IMR-90 (cell line): ENCODE data around the gene ATXN1. TPM values are rescaled to one million over a fixed set of nuclear protein-coding genes. Genes with fewer than 3 reads are reported as not detected.

Experiments
- ATAC-seq: fragments of 200-7000 bp; cut with Tn5 transposase; 2 replicates; pipeline ENCODE4 v1.9.1; 2020; ENCODE audit warnings: low read depth, mild to moderate bottlenecking, moderate library complexity
- BruUV-seq: library from RNA; stranded (reverse); fragments of 400-500 nt; replicated peaks from 2 replicates; lab custom pipeline; 2021; lab: Mats Ljungman, UMichigan
- CTCF ChIA-PET: fragments of 300-600 bp; formaldehyde crosslinking; extraction: SDS; loops from one replicate; lab custom pipeline; 2021; ENCODE audit warnings: antibody characterized with exemption; lab: Yijun Ruan, JAX
- POLR2A ChIA-PET: fragments of 300-600 bp; sonication (Branson Sonifier 250); formaldehyde crosslinking; loops from one replicate; lab custom pipeline; 2022; ENCODE audit warnings: antibody characterized with exemption; ENCODE audit not compliant: unreplicated experiment; lab: Charles Lee
- DNase-seq: peaks from one replicate; pipeline ENCODE4 v3.0.0; 2013
- H2AFZ ChIP-seq: replicated peaks from 2 replicates; pipeline ENCODE3; 2013; ENCODE audit warnings: low read length, mild to moderate bottlenecking; ENCODE audit not compliant: poor library complexity
- H2AK5ac ChIP-seq: 2 replicates; pipeline ENCODE4 v1.6.1; 2013; ENCODE audit warnings: low read depth, low read length, inconsistent platforms
- H2AK9ac ChIP-seq: replicated peaks from 2 replicates; pipeline ENCODE3; 2013; ENCODE audit warnings: mild to moderate bottlenecking, low read depth, low read length, moderate library complexity; ENCODE audit not compliant: poor library complexity
- H2BK120ac ChIP-seq: 2 replicates; pipeline ENCODE4 v1.6.1; 2013; ENCODE audit warnings: low read depth, low read length, inconsistent platforms
- H2BK15ac ChIP-seq: 3 replicates; pipeline ENCODE4 v1.6.1; 2013; ENCODE audit warnings: low read depth, low read length, inconsistent platforms
- H2BK20ac ChIP-seq: 2 replicates; pipeline ENCODE4 v1.6.1; 2013; ENCODE audit warnings: low read depth, mild to moderate bottlenecking, inconsistent platforms, low read length, moderate library complexity
- H2BK5ac ChIP-seq: 2 replicates; pipeline ENCODE4 v1.6.1; 2013; ENCODE audit warnings: mild to moderate bottlenecking, low read depth, low read length, inconsistent platforms; ENCODE audit not compliant: poor library complexity, severe bottlenecking
- H3K14ac ChIP-seq: replicated peaks from 2 replicates; pipeline ENCODE4 v1.6.1; 2013; ENCODE audit warnings: low read depth, low read length, inconsistent platforms
- H3K18ac ChIP-seq: 2 replicates; pipeline ENCODE4 v1.6.1; 2013; ENCODE audit warnings: low read depth, low read length, control low read depth
- H3K23ac ChIP-seq: 2 replicates; pipeline ENCODE4 v1.6.1; 2013; ENCODE audit warnings: low read depth, low read length, inconsistent platforms
- H3K27ac ChIP-seq: 2 replicates; pipeline ENCODE4 v1.5.1; 2013; ENCODE audit warnings: mild to moderate bottlenecking, control low read depth, low read length; ENCODE audit not compliant: insufficient read depth
- H3K27me3 ChIP-seq: 2 replicates; pipeline ENCODE4 v1.6.1; 2013; ENCODE audit warnings: low read length; ENCODE audit not compliant: control insufficient read depth, insufficient read depth
- H3K36me3 ChIP-seq: 2 replicates; pipeline ENCODE4 v1.6.1; 2013; ENCODE audit warnings: low read length, mixed read lengths; ENCODE audit not compliant: control insufficient read depth, insufficient read depth
- H3K4ac ChIP-seq: 2 replicates; pipeline ENCODE4 v1.6.1; 2013; ENCODE audit warnings: low read depth, low read length, inconsistent platforms
- H3K4me1 ChIP-seq: 2 replicates; pipeline ENCODE4 v1.6.1; 2013; ENCODE audit warnings: low read length, mixed read lengths; ENCODE audit not compliant: control insufficient read depth, insufficient read depth
- H3K4me2 ChIP-seq: 2 replicates; pipeline ENCODE4 v1.6.1; 2013; ENCODE audit warnings: low read depth, mild to moderate bottlenecking, control low read depth, low read length, moderate library complexity
- H3K4me3 ChIP-seq: 2 replicates; pipeline ENCODE4 v1.5.1; 2013; ENCODE audit warnings: low read depth, mild to moderate bottlenecking, control low read depth, low read length, moderate library complexity; ENCODE audit not compliant: insufficient read depth
- H3K56ac ChIP-seq: 2 replicates; pipeline ENCODE4 v1.6.1; 2013; ENCODE audit warnings: low read length, inconsistent platforms; ENCODE audit not compliant: insufficient read depth; ENCODE audit errors: extremely low read depth
- H3K79me1 ChIP-seq, 2 experiments: 2 replicates each; pipeline ENCODE4 v1.6.1; 2013; ENCODE audit warnings: low read length in 2 of 2, inconsistent platforms in 1 of 2, low read depth in 1 of 2
- H3K9ac ChIP-seq: 2 replicates; pipeline ENCODE4 v1.6.1; 2013; ENCODE audit warnings: low read depth, low read length, control low read depth
- H3K9me1 ChIP-seq: 2 replicates; pipeline ENCODE4 v1.6.1; 2013; ENCODE audit warnings: low read length, inconsistent platforms; ENCODE audit not compliant: insufficient read depth
- H3K9me3 ChIP-seq: 2 replicates; pipeline ENCODE4 v1.6.1; 2013; ENCODE audit warnings: low read length; ENCODE audit not compliant: control insufficient read depth, insufficient read depth
- H4K20me1 ChIP-seq: 2 replicates; pipeline ENCODE4 v1.6.1; 2013; ENCODE audit warnings: low read length, inconsistent platforms; ENCODE audit not compliant: insufficient read depth
- H4K5ac ChIP-seq: 2 replicates; pipeline ENCODE4 v1.6.1; 2013; ENCODE audit warnings: mild to moderate bottlenecking, low read depth, low read length, control low read depth
- H4K8ac ChIP-seq, 2 experiments: 2 replicates each; pipeline ENCODE4 v1.6.1; 2013; ENCODE audit warnings: low read depth in 2 of 2, low read length in 2 of 2, control low read depth in 1 of 2, inconsistent platforms in 1 of 2
- H4K91ac ChIP-seq: 2 replicates; pipeline ENCODE4 v1.6.1; 2013; ENCODE audit warnings: low read depth, low read length, inconsistent platforms; ENCODE audit not compliant: insufficient read depth
- CEBPB ChIP-seq: IDR thresholded peaks from 2 replicates; pipeline ENCODE4 v1.6.1; 2012; ENCODE audit warnings: low read depth, low read length, improper control_type of control experiment
- ELK1 ChIP-seq: fragments of 150-350 bp; IDR thresholded peaks from 2 replicates; pipeline ENCODE4 v1.6.1; 2016; ENCODE audit warnings: low read depth, mild to moderate bottlenecking, low read length, moderate library complexity, borderline replicate concordance
- MAFK ChIP-seq: IDR thresholded peaks from 2 replicates; pipeline ENCODE4 v1.6.1; 2012; ENCODE audit warnings: low read depth, low read length, improper control_type of control experiment
- MXI1 ChIP-seq: IDR thresholded peaks from 2 replicates; pipeline ENCODE4 v1.6.1; 2012; ENCODE audit warnings: low read depth, mild to moderate bottlenecking, low read length, moderate library complexity, borderline replicate concordance
- NFE2L2 ChIP-seq: fragments of 150-350 bp; IDR thresholded peaks from 2 replicates; pipeline ENCODE4 v1.6.1; 2016; ENCODE audit warnings: low read depth, mild to moderate bottlenecking, low read length
- SMC3 ChIP-seq: fragments of 150-350 bp; IDR thresholded peaks from 2 replicates; pipeline ENCODE4 v1.6.1; 2016; ENCODE audit warnings: low read depth, mild to moderate bottlenecking, antibody characterized with exemption, low read length, moderate library complexity
- USF2 ChIP-seq: fragments of 150-350 bp; IDR thresholded peaks from 2 replicates; pipeline ENCODE4 v1.6.1; 2017; ENCODE audit warnings: mild to moderate bottlenecking, antibody characterized with exemption, low read length, low read depth
- WGBS, 2 experiments: methylation state at CpG; one replicate each; pipeline versions ENCODE4 v1.1.5 to v1.1.7; 2013; ENCODE audit warnings: missing lambda C conversion rate in 2 of 2; ENCODE audit not compliant: insufficient read length in 1 of 2; ENCODE audit errors: extremely low coverage in 2 of 2; 5-methylcytosine and 5-hydroxymethylcytosine counted together
- dilution Hi-C: fragments of 300-500 bp; cut with HindIII; formaldehyde crosslinking; loops from one replicate; pipeline ENCODE4 v1.14.3; 2018; ENCODE audit warnings: low sequenced_read_pairs; ENCODE audit not compliant: unreplicated experiment
- in situ Hi-C: fragments of 300-500 bp; cut with MboI; formaldehyde crosslinking; loops from 3 replicates; pipeline ENCODE4 v1.14.3; 2019; ENCODE audit warnings: low sequenced_read_pairs, inconsistent platforms, mixed read lengths
- intact Hi-C: fragments of 100-400 bp; cut with micrococcal nuclease; formaldehyde crosslinking; loops from 2 replicates; pipeline ENCODE4 v1.10.0; 2022
- polyA plus RNA-seq, 3 experiments: library from polyadenylated mRNA; depleted of rRNA; stranded (reverse); fragments of >200 nt; gene quantifications; 2 replicates each; pipeline ENCODE4 v1.2.3, GENCODE V29; 2012; ENCODE audit warnings: low replicate concordance in 1 of 3
- total RNA-seq: library from RNA; depleted of rRNA; stranded (reverse); fragments of >200 nt; gene quantifications from 2 replicates; pipeline ENCODE4 v1.2.3, GENCODE V29; 2012
- TF ChIP-seq, protein P1 (sequence below): conservative IDR thresholded peaks from 2 replicates; pipeline ENCODE4 v1.5.1; 2012; ENCODE audit warnings: mild to moderate bottlenecking, low read depth, low read length, improper control_type of control experiment

The ATXN1 gene
- total and polyA plus RNA-seq, 2 of the 4 experiments (the other 2 are of a cell fraction), result 7.3 to 11.1 TPM

DNA sequence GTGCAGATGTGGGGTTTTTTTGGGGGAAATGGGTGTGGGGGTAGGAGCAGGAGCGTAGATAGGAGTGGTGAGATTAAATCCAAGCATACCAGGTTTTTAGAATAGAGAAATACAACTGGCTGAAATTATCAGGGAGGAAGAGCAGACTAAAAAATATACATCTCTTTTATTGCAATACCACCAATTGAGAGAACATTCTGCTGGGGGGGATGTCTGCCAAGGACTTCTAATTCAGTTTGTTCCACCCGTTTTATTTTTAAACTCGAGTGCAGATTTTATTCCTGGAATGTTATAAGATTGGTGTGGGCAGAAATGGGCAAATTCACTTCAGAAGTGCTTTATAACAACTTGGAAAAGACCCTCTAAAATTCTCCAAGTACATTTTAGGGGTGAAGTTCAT is 330.2 kb downstream of the ATXN1 start:
- H2BK120ac ChIP-seq, result no peak overlapping the region
- no CpG with 5 or more reads among the region's 3 CpGs for WGBS, 2 experiments
- H3K27ac ChIP-seq, result no peak overlapping the region
- no peak overlapping the region for H2BK20ac ChIP-seq
- ChIA-PET POLR2A (no interaction called here), CTCF (no interaction called here)
- no peaks in the 10 kb centered on the region for H3K9me3 ChIP-seq
- no peak overlapping the region for H4K5ac ChIP-seq
- H3K27me3 ChIP-seq, result no peaks in the 10 kb centered on the region
- no peak overlapping the region for H2BK5ac ChIP-seq
- H3K9me1 ChIP-seq, result peaks cover 3% of the 10 kb centered on the region
- 0 out of 4 replicates have a peak overlapping the region, but pooled peaks of 1 of the 2 experiments have one; percentile 7 for H4K8ac ChIP-seq
- DNase-seq (no peak), ATAC-seq (no peak)
- H3K4ac ChIP-seq, result peak overlapping the region; percentile 22; the same call in 1 of the 2 replicates
- H4K91ac ChIP-seq, result no peak overlapping the region
- no peaks in the 10 kb centered on the region for H4K20me1 ChIP-seq
- peaks cover 17% of the 10 kb centered on the region for H3K4me1 ChIP-seq
- TF ChIP-seq MXI1 (no peak), USF2 (no peak), CEBPB (no peak), MAFK (no peak), NFE2L2 (no peak), ELK1 (no peak), SMC3 (no peak)
- TF ChIP-seq, protein P1, sequence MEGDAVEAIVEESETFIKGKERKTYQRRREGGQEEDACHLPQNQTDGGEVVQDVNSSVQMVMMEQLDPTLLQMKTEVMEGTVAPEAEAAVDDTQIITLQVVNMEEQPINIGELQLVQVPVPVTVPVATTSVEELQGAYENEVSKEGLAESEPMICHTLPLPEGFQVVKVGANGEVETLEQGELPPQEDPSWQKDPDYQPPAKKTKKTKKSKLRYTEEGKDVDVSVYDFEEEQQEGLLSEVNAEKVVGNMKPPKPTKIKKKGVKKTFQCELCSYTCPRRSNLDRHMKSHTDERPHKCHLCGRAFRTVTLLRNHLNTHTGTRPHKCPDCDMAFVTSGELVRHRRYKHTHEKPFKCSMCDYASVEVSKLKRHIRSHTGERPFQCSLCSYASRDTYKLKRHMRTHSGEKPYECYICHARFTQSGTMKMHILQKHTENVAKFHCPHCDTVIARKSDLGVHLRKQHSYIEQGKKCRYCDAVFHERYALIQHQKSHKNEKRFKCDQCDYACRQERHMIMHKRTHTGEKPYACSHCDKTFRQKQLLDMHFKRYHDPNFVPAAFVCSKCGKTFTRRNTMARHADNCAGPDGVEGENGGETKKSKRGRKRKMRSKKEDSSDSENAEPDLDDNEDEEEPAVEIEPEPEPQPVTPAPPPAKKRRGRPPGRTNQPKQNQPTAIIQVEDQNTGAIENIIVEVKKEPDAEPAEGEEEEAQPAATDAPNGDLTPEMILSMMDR, result no peak
- no TSS peak for BruUV-seq
- H2AK5ac ChIP-seq, result no peak overlapping the region
- intact Hi-C loops (loop anchor here (5.0 kb wide), 1 partner anchor 81 kb away; no protein-coding TSS in a partner anchor), in situ Hi-C loops (no loop called here), dilution Hi-C loops (no loop called here)
- H3K79me1 ChIP-seq, result peaks cover 0 to 22% of the 10 kb centered on the region in 2 experiments; a peak in 2 of 4 replicates
- H3K23ac ChIP-seq, result no peak overlapping the region
- H3K18ac ChIP-seq, result 0 out of 2 replicates have a peak overlapping the region, but pooled peaks have one; percentile 29
- no peak overlapping the region for H2AFZ ChIP-seq
- 0 out of 2 replicates have a peak overlapping the region, but pooled peaks have one; percentile 30 for H3K14ac ChIP-seq
- H3K36me3 ChIP-seq, result no peaks in the 10 kb centered on the region
- no peak overlapping the region for H2BK15ac ChIP-seq
- H2AK9ac ChIP-seq, result no peak overlapping the region
- H3K56ac ChIP-seq, result no peak overlapping the region
- no peak overlapping the region for H3K4me3 ChIP-seq
- no peak overlapping the region for H3K9ac ChIP-seq
- no peak overlapping the region for H3K4me2 ChIP-seq
